ENCODE results near the gene THSD7A. TPM values are rescaled to one million over a fixed set of nuclear protein-coding genes. Genes with fewer than 3 reads are reported as not detected.

THSD7A gene
- total and polyA plus RNA-seq, 10 of the 15 experiments (the other 5 are each of a cell fraction or from before 2014, with no cell fraction given): 0.03 to 0.09 (median 0.03) TPM; not detected in 7

DNA sequence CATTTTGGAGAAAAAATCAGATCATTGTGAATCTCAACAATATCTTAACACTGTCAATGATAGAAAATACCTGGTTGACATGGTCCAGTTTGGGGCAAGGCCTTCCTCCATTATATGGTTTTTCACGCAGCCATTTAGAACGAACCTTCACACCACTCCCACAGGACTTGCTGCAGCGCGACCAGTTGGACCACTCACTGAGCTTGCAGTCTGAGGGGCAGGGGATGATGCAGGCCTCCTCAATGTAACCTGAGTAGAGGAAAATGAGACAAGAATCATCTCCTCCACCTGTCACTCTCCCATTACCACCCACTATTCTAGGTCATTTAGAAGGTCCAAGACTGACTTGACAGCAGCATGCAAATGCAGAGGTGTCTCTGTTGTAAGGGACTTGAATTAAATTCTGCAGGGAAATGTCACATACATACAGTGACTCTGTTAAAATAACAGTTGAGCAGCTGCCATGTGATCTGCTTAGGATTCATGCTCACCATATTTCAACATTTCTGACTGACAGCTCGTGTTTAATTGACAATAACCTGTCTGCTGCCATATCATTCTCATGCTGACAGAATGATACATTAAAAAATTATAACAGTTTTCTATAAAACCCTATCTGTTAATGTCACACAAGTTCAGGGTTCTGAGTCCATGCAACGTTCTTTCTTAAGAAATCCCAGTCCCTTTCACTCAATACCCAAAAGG lies 403.0 kb downstream of the THSD7A start (continued):
- TF ChIP-seq ZNF592 (IDR thresholded peaks at IDR 0.05) (no peak), MTA3 (IDR thresholded peaks at IDR 0.05; ENCODE audit: borderline replicate concordance, low read length) (no peak), MYB (IDR thresholded peaks at IDR 0.05; ENCODE audit: borderline replicate concordance, low read depth, low read length) (no peak)

DNA sequence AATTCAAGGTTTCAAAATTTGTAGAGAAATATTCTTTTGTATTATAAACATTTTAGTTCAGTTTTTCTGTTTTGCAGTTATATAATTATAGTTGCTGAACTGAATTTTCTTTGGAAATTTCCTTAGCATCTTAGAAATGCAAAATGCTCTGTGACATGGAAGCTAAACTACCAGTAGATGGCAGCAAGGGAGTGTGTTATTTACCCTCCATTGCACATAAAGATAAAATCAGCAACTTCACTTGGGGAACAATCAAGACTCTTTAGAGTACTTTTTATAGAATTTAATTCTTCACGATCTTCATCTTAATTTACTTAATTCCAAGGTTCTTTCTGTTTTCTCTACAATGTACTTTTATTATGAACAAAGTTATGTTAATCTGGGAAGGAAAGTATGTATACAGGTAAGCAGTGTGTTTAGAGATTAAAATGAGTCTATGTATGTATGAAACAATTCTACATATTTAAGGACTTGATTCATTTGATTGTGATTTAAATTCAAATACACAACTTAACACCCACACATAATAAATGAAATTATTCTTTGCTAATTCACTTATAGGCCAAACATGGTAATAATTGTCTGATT lies 404.2 kb downstream of the THSD7A start:
- no peaks in the 10 kb centered on the region for H3K36me3 ChIP-seq (ENCODE audit: control insufficient read depth in 2 of 2, insufficient read depth in 2 of 2, low read length in 1 of 2)
- BruUV-seq (replicated peaks): no TSS peak
- no peak overlapping the region for H2AFZ ChIP-seq (ENCODE audit: control insufficient read depth, low read depth, low read length)
- RAD21 ChIA-PET (ENCODE audit: unreplicated experiment): interaction anchor here (1.4 kb wide), 1 partner anchor 895 kb away, joined by 6 read pairs; no protein-coding TSS in a partner anchor
- H3K9me3 ChIP-seq (replicated peaks; ENCODE audit: control insufficient read depth, insufficient read depth, low read length): no peaks in the 10 kb centered on the region
- POLR2A ChIA-PET: no interaction called here
- no peak overlapping the region for H3K9ac ChIP-seq (ENCODE audit: control insufficient read depth, insufficient read depth, low read length)
- no peaks in the 10 kb centered on the region for H3K4me1 ChIP-seq (ENCODE audit: control insufficient read depth, insufficient read depth, low read length)
- peak; percentile 62 for FAIRE-seq
- intact Hi-C loops (cut with micrococcal nuclease; ENCODE audit: unreplicated experiment): loop anchor here (1.0 to 5.0 kb wide), 4 partner anchors 130 to 1065 kb away; no protein-coding TSS in a partner anchor
- ATAC-seq: peak; percentile 71
- no peak overlapping the region for H3K4me3 ChIP-seq
- 0% methylated on average over 1 of the region's 1 CpG for WGBS (ENCODE audit: insufficient coverage, insufficient replicate concordance, low lambda C conversion rate, missing lambda C conversion rate)
- no peaks in the 10 kb centered on the region for H3K27me3 ChIP-seq (replicated peaks in 1 of 2; ENCODE audit: control insufficient read depth in 2 of 2, insufficient read depth in 2 of 2, low read length in 1 of 2)
- in situ Hi-C loops (cut with MboI): no loop called here
- CTCF ChIA-PET: interaction anchor here (0.7 to 1.7 kb wide), 4 partner anchors 10 to 1062 kb away, joined by 3 to 7 read pairs (median 4); no protein-coding TSS in a partner anchor
- DNase-seq (ENCODE audit: low read depth, low spot score): no peak
- no peak overlapping the region for H3K4me2 ChIP-seq (ENCODE audit: control insufficient read depth, insufficient read depth)
- H3K79me2 ChIP-seq (ENCODE audit: control insufficient read depth, insufficient read depth, low read length): no peaks in the 10 kb centered on the region
- no peaks in the 10 kb centered on the region for H4K20me1 ChIP-seq (ENCODE audit: control insufficient read depth, insufficient read depth)
- H3K27ac ChIP-seq (ENCODE audit: control insufficient read depth, insufficient read depth): no peak overlapping the region
- SMC1A ChIA-PET (ENCODE audit: uncharacterized antibody, unreplicated experiment): no interaction called here
- no peak for TF ChIP-seq CBFB (IDR thresholded peaks at IDR 0.05; ENCODE audit: low read depth)
- TF ChIP-seq RAD21 (IDR thresholded peaks at IDR 0.05; ENCODE audit: insufficient read depth, low read depth, low read length): peak; percentile 86
- no peak for TF ChIP-seq EP300 (IDR thresholded peaks at IDR 0.05; ENCODE audit: borderline replicate concordance in 1 of 2, control insufficient read depth in 1 of 2, low read depth in 2 of 2, low read length in 2 of 2)
- TF ChIP-seq RUNX3 (IDR thresholded peaks at IDR 0.05; ENCODE audit: low read length): no peak
- no peak for TF ChIP-seq SMAD1 (IDR thresholded peaks at IDR 0.05; ENCODE audit: low read depth, partially characterized antibody)
- no peak for TF ChIP-seq CEBPB (IDR thresholded peaks at IDR 0.05; ENCODE audit: borderline replicate concordance in 1 of 2, low read depth in 2 of 2, low read length in 2 of 2)
- no peak for TF ChIP-seq NFYA (IDR thresholded peaks at IDR 0.05; ENCODE audit: borderline replicate concordance, low read depth, low read length)
- TF ChIP-seq HDAC6 (IDR thresholded peaks at IDR 0.05; ENCODE audit: unreplicated experiment): no peak
- TF ChIP-seq CBX3 (IDR thresholded peaks at IDR 0.05; ENCODE audit: borderline replicate concordance, low read depth): no peak
- TF ChIP-seq, protein P1, sequence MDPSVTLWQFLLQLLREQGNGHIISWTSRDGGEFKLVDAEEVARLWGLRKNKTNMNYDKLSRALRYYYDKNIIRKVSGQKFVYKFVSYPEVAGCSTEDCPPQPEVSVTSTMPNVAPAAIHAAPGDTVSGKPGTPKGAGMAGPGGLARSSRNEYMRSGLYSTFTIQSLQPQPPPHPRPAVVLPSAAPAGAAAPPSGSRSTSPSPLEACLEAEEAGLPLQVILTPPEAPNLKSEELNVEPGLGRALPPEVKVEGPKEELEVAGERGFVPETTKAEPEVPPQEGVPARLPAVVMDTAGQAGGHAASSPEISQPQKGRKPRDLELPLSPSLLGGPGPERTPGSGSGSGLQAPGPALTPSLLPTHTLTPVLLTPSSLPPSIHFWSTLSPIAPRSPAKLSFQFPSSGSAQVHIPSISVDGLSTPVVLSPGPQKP (IDR thresholded peaks at IDR 0.05; ENCODE audit: low read depth, low read length): no peak
